ENCODE results near the gene ATXN1.

Gene ATXN1

GRCh38 chr6:16369989-16370388 lies 391.3 kb downstream of the ATXN1 start:
- no peak for FAIRE-seq
- DNase-seq (ENCODE audit: low spot score), result no peak

- DNase-seq (ENCODE audit: low spot score) (no peak), FAIRE-seq (no peak)
These were observed 392.0 kb downstream of the ATXN1 start for GRCh38 chr6:16369140-16369745.

GRCh38 chr6:16367571-16367970 lies 393.7 kb downstream of the ATXN1 start:
- FAIRE-seq (no peak), DNase-seq (ENCODE audit: low spot score) (no peak)

DNA sequence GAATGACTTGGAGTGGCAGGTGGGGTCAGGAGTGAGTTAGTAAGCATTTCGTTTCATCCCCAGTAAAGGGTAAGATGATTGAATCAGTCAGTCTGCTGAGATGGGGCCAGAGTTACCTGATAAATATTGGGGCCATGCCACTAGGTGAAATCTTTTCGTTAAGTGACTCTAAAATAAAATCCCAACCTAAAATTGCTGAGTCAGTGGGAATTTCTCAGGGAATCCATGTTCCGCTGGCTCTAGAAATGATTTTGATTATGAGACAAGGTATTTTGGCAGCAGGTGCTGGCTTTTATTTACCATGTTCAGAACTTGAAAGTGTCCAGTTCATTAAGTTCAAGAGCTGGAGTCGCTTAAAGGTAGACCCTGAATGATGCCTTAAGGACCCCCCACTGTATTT lies 397.5 kb downstream of the ATXN1 start:
- FAIRE-seq, result no peak

DNA sequence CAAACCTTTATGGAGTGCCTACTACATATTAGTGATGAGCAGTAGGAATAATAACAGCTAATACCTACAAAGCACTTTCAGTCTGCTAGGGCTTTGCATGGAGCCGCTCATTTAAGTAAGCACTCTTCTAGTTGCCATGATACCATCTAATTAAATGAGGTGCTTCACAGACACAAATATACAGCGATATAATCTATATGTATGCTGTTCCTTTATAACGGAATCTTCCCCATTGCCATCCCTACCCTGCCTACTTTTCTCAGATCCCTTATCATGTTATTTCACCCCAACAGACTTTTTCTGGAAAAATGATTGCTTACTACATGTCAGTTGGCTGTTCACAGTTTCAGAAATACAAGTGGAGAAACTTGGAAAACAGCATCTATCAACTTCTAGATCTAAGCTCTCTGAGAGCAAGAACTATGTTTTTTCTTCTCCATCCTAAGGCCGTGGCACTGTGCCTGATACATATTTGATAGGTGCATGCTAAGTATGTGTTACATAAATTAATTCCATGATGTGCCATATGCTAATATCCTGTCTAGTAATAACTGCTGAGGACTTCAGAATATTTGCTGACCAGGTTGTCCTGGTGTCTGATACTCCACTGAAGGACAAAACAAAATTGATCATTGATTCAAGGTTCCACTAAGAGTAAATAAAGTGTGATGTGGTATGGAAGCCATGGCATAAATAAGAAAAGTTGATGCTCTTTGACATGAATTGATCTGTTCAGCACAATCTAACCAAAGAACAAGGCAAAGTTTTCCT lies 398.3 kb downstream of the ATXN1 start:
- DNase-seq (ENCODE audit: low spot score), result no peak
- no peak for FAIRE-seq

More for the DNA sequence above, 397.5 kb downstream of the ATXN1 start:
- DNase-seq (ENCODE audit: low spot score), result no peak

DNA sequence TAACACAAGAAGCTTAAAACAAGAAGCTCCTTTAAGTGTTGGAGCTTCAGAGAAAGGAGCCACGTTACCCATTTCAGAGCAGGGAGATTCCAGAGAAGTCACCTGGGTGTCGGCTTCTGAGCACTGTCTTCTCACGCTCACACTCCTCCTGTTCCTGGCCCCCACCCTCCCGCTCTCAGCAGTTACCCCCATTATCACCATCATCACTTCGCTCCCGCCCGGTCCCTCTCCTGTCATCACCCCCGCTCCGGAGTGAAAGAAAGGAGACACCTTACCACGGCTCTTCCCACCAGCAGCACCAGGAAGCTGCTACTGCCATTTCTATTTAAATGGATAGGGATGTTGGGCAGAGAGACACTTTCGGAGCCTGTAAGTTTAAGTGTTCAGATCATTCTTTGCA lies 399.0 kb downstream of the ATXN1 start:
- DNase-seq (ENCODE audit: low spot score), result no peak
- no peak for FAIRE-seq

- DNase-seq (ENCODE audit: low spot score) (no peak), FAIRE-seq (no peak)
These were observed 399.4 kb downstream of the ATXN1 start for GRCh38 chr6:16361861-16362260.

- DNase-seq (ENCODE audit: low spot score), result no peak
- no peak for FAIRE-seq
These were observed 400.1 kb downstream of the ATXN1 start for GRCh38 chr6:16361121-16361520.

- FAIRE-seq (no peak), DNase-seq (ENCODE audit: low spot score) (no peak)
These were observed 400.9 kb downstream of the ATXN1 start for GRCh38 chr6:16360365-16360764.

GRCh38 chr6:16359563-16359962 lies 401.7 kb downstream of the ATXN1 start:
- DNase-seq (ENCODE audit: low spot score) (no peak), FAIRE-seq (no peak)

DNA sequence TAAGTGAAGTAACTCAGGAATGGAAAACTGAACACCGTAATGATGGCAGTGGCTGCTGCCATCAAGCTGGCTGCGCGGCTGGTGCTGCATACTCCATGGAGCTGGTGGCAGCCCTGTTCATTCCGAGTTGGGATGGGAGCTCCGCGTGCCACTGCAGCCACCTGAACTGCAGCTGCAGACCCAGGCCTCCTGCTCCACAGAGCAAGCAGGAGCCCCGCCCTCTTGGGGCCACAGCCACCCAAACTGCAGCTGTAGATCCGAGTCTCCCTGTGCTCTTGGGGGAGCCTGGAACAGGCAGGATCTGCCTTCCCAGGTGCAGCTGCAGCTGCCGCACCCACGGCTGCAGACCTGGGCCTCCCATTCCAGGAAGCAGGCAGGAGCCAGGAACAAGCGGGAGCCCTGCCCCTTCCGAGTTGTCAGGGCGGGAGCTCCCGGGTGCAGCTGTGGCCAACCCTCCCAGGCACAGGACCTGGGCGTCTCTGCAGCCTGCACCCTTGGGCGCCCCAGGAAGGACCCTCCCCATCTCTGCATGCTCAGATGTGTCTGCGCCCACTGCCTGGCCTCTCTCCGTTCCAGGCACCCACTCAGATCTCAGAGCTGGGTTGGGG lies 402.6 kb downstream of the ATXN1 start:
- FAIRE-seq (no peak), DNase-seq (ENCODE audit: low spot score) (no peak)

DNA sequence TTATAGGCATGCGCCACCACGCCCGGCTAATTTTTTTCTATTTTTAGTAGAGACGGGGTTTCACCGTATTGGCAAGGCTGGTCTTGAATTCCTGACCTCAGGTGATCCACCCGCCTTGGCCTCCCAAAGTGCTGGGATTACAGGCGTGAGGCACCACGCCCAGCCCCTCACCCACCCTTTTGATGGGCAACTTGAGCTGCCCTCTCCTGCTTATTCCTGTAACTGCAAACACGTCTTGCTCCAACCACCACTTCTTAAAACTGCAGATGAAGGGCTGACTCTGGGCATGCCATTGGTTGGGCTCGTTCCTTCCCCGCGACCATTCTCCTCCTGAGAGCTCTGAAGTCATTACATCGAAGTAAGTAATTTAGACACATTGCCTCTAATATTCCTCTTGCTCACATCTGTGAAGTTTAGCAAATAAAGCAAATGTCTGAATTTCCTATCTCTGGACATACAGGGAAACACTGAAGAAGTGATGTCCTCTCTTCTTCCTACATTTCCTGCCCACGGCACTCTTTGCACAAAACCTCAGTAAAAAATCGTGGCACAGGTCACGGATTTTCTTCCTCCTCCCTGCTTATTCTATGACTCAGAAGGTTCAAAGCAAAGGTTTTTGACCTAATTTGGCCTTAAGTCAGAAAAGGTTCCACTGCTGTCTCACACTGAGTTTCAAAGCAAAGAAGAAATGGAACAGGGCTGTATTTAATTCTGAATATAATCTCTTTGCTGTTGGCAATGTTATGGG lies 405.4 kb downstream of the ATXN1 start:
- DNase-seq (ENCODE audit: low spot score), result peak; percentile 38
- peak; percentile 73 for FAIRE-seq

DNA sequence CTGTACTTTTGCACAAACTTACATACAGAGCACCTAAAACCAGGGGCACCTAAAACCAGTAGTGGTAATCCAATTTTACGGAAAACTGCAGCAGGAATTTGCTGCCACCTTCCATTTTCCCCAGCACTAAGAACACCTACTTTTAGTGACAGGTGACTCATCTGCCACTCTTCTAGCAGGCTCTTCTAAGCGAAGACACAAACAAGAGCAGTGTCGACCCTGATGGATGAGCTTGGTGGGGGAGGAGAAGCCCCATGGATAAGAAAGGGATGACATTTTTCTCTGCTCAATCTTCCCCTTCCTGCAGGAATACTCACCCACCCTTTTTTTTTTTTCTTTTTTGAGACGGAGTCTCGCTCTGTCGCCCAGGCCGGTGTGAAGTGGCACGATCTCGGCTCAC lies 406.0 kb downstream of the ATXN1 start:
- FAIRE-seq, result no peak

DNA sequence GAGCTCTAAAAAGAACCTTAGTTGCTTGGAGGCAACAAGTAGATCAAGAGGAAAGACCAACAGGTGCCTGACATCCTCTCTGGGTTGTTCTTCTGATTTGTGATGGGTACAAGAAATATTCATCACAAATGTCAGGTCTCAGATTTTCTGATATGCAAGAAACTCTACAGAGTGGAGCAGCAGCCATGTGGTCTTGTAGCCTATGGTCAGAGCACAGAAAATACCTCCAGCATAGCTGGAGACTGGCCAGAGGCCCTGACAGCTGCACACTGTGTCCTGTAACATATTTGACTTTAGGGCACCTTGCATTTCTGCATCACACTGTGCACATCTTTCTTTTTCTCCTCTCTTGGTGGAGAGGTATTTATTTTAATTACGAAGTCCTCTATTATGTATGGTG lies 406.6 kb downstream of the ATXN1 start:
- no peak for DNase-seq (ENCODE audit: low spot score)

More for the DNA sequence above, 406.0 kb downstream of the ATXN1 start:
- DNase-seq (ENCODE audit: low spot score), result no peak

DNA sequence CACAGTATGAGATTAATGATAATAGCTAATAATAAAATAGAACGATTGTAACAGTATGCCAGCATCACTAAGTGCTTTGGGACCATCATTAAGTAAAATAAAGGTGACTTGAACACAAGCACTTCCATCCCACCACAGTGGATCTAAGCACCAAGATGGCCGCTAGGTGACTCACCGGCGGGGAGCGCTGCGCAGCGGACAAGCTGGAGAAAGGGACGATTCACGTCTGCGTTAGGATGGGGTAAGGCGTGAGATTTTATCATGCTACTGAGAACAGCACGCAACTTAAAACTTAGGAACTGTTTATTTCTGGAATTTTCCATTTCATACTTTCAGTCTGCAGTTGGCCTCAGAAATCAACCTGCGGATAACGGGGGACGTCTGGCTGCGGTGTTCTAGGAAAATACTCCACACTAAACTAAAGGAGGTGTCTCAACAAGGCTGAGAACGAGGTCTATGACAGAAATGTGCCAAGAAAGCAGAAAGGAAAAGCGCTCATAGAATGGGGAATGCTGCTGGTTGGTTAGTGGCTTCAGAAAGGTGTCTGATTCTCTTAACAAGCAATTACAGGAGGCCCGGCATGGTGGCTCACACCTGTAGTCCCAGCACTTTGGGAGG lies 408.3 kb downstream of the ATXN1 start:
- no peak for DNase-seq (ENCODE audit: low spot score)
- no peak for FAIRE-seq

More for the DNA sequence above, 406.6 kb downstream of the ATXN1 start:
- no peak for FAIRE-seq

DNA sequence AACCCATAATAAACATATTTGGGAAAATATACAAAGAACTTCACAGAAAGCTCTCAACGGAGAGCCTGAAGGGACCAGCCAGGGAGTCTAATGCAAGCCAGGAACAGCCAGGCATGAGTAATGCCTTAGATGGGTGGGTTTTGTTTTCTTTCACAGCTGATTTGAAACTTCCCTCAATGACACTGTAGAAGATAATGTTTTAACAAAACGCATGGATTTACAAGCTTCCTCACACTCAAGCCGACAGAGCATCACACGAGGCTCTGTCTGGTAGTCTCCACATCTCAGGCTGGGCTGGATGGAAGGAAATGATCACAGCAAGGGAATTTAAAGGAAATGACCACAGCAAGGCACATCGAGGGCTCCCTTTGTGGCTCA lies 409.0 kb downstream of the ATXN1 start:
- FAIRE-seq, result no peak
- no peak for DNase-seq (ENCODE audit: low spot score)

DNA sequence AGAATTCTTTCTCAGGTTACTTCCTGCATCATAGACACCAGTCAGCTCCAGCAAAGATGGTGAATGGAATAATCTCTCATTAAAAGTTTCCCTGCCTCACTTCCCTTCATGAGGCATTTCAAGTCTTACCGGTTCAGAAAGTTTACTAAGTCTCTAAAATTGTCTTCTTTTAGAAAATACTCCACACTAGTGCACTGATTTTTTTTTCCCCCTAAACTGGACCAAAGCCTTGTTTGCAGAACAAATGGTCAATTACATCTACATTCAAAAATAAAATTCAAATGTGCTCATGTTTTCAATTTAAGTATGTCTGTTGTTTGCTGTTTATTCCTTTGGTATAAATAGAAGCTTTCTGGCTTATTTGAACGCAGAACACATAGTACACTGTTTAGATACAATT lies 411.7 kb downstream of the ATXN1 start:
- no peak for DNase-seq (ENCODE audit: low spot score)
- FAIRE-seq, result no peak

GRCh38 chr6:16346831-16347230 lies 414.4 kb downstream of the ATXN1 start:
- no peak for FAIRE-seq
- DNase-seq (ENCODE audit: low spot score), result no peak

- DNase-seq (ENCODE audit: low spot score) (peak; percentile 72), FAIRE-seq (peak; percentile 70)
These were observed 415.6 kb downstream of the ATXN1 start for GRCh38 chr6:16345449-16346330.

DNA sequence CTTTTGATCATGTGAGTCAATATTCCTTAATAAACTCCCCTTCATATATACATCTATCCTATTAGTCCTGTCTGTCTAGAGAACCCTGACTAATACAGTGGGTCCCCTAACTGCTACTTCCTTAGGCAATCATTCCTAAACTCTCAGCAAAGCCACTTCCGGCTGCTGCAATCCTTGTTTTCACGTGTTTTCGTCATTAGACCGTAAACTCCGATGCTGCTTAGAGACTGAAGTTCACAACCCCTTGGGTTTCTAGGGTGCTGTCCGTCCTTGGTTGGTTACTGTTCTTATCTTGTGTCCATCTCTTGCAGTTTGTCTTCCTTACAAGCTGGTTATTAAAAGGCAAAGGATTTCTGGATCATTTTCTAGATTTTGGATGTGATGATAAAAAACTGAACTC lies 416.5 kb downstream of the ATXN1 start:
- FAIRE-seq, result no peak

DNA sequence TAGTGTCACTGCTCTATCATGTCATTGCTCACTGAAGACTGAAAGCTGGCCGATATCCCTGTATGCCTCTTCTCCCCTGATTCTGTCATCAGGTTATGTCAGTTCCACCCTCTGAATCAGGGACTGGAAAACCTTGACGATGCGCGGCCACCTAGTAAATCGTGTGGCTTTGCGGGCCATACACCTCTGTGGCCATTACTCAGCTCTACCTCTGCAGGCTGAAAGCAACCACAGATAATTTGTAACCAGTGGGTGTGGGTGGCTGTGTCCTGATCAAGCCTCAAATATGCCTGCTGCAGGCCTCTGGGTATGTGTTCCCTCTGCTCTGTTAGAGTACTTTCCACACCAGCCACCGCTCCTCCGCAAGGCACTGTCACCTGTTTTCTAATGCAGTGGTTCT lies 417.7 kb downstream of the ATXN1 start:
- DNase-seq (ENCODE audit: low spot score), result peak; percentile 80
- FAIRE-seq, result peak; percentile 79

More for the DNA sequence above, 416.5 kb downstream of the ATXN1 start:
- DNase-seq (ENCODE audit: low spot score), result peak; percentile 35
